Mesendoderm (in vitro differentiated cells): Measurements from ENCODE around the gene COX8C.

Experiments
- DNase-seq: peaks from one replicate; pipeline ENCODE4 v3.0.0; 2013
- H2AK5ac ChIP-seq: 2 replicates; pipeline ENCODE4 v1.6.1; 2013; ENCODE audit warnings: low read length, inconsistent platforms
- H2BK120ac ChIP-seq: 2 replicates; pipeline ENCODE4 v1.6.1; 2013; ENCODE audit warnings: low read depth, mild to moderate bottlenecking, low read length, moderate library complexity, mixed read lengths
- H2BK15ac ChIP-seq: replicated peaks from 2 replicates; pipeline ENCODE4 v1.6.1; 2013; ENCODE audit warnings: low read depth, mild to moderate bottlenecking, moderate library complexity
- H2BK5ac ChIP-seq: 2 replicates; pipeline ENCODE4 v1.6.1; 2013; ENCODE audit warnings: low read length, inconsistent platforms
- H3K18ac ChIP-seq: 2 replicates; pipeline ENCODE4 v1.6.1; 2013; ENCODE audit warnings: mild to moderate bottlenecking, low read length, mixed read lengths
- H3K23ac ChIP-seq: one replicate; pipeline ENCODE4 v1.6.1; 2013; ENCODE audit warnings: low read length
- H3K27ac ChIP-seq: 2 replicates; pipeline ENCODE4 v1.5.1; 2013; ENCODE audit warnings: low read depth, mild to moderate bottlenecking, inconsistent platforms, low read length, moderate library complexity
- H3K27me3 ChIP-seq: 2 replicates; pipeline ENCODE4 v1.6.1; 2013; ENCODE audit warnings: low read length, control low read depth, mild to moderate bottlenecking, inconsistent platforms; ENCODE audit not compliant: insufficient read depth, poor library complexity
- H3K36me3 ChIP-seq: 2 replicates; pipeline ENCODE4 v1.6.1; 2013; ENCODE audit warnings: low read length, inconsistent platforms; ENCODE audit not compliant: control insufficient read depth, insufficient read depth
- H3K4ac ChIP-seq: one replicate; pipeline ENCODE4 v1.6.1; 2013; ENCODE audit warnings: low read depth, mild to moderate bottlenecking, low read length, moderate library complexity
- H3K4me1 ChIP-seq: 2 replicates; pipeline ENCODE4 v1.6.1; 2013; ENCODE audit warnings: low read depth, low read length, inconsistent platforms; ENCODE audit not compliant: control insufficient read depth
- H3K4me2 ChIP-seq: 2 replicates; pipeline ENCODE4 v1.6.1; 2013; ENCODE audit warnings: low read length
- H3K4me3 ChIP-seq: 2 replicates; pipeline ENCODE4 v1.5.1; 2013; ENCODE audit warnings: mild to moderate bottlenecking, low read length
- H3K56ac ChIP-seq: one replicate; pipeline ENCODE4 v1.6.1; 2013; ENCODE audit warnings: low read length
- H3K79me1 ChIP-seq: 2 replicates; pipeline ENCODE4 v1.6.1; 2013; ENCODE audit warnings: low read length, inconsistent platforms
- H3K79me2 ChIP-seq: 2 replicates; pipeline ENCODE4 v1.6.1; 2013; ENCODE audit warnings: mild to moderate bottlenecking, low read length; ENCODE audit not compliant: control insufficient read depth, insufficient read depth
- H3K9ac ChIP-seq: 2 replicates; pipeline ENCODE4 v1.6.1; 2013; ENCODE audit warnings: low read length, inconsistent platforms
- H4K5ac ChIP-seq: one replicate; pipeline ENCODE4 v1.6.1; 2013; ENCODE audit warnings: low read length
- H4K8ac ChIP-seq: one replicate; pipeline ENCODE4 v1.6.1; 2013; ENCODE audit warnings: low read depth, mild to moderate bottlenecking, control low read depth, low read length, moderate library complexity
- WGBS: extraction: QIAGEN DNeasy Blood & Tissue Kit; methylation state at CpG from one replicate; pipeline ENCODE4 v1.1.7; 2013; ENCODE audit warnings: low lambda C conversion rate, missing lambda C conversion rate; ENCODE audit not compliant: insufficient coverage; ENCODE audit errors: extremely low coverage; 5-methylcytosine and 5-hydroxymethylcytosine counted together

COX8C gene

DNA sequence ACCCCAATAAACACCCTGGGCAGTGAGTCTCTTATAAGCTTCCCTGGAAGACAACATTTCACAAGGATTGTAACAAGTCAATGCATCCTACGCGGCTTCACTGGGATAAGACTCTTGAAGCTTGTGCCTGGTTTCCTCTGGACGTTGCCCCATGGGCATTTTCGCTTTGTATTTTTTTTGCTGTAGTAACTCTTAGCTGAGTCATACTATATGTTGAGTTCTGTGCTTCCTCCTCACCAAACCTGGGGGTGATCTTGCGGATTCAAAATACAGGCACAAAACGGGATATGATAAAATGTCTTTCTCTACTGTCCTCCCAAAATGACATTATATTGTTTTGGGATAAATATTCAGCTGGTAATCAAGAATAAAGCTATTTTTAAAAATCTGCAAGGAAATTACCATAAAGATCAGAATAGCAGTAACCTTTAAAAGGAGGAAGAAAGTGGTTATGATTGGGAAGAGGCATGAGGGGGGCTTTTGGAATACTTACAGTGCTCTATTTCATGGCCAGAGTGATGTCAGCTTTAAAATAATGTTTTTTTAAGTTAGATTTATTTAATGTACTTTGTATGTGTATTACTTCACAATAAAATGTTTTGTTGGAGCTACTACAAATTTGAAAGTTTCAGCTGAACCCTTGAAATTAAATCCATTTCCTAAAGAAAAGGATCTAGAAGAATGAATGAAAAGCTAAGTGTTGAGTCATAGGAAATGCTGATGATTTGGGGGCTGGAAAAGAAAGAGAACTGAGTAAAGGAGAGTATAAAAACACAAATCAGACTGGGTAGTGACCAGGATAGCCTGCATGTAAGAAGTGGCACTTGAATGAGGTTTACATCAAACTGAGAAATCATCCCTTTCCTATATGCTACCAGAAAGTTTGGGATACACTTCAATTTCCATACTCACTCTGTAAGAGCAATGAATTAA, 28.8 kb upstream of the COX8C start:
- Histone ChIP-seq H2BK120ac (no peak overlapping the region), H3K18ac (no peak overlapping the region), H2AK5ac (no peak overlapping the region), H2BK15ac (no peak overlapping the region), H3K4me1 (peaks cover 2% of the 10 kb centered on the region), H3K36me3 (no peaks in the 10 kb centered on the region), H3K56ac (no peak overlapping the region), H3K23ac (no peak overlapping the region), H3K4me2 (no peak overlapping the region), H4K5ac (no peak overlapping the region), H3K27ac (peak overlapping the region; percentile 5), H3K79me2 (peaks cover 45% of the 10 kb centered on the region), H3K79me1 (peaks cover 7% of the 10 kb centered on the region), H3K9ac (no peak overlapping the region), H3K27me3 (no peaks in the 10 kb centered on the region), H3K4me3 (no peak overlapping the region), H4K8ac (no peak overlapping the region), H2BK5ac (no peak overlapping the region), H3K4ac (no peak overlapping the region)
- whole genome bisulfite sequencing = no CpG with 5 or more reads among the region's 6 CpGs
- DNase-seq = peak; percentile 55

DNA sequence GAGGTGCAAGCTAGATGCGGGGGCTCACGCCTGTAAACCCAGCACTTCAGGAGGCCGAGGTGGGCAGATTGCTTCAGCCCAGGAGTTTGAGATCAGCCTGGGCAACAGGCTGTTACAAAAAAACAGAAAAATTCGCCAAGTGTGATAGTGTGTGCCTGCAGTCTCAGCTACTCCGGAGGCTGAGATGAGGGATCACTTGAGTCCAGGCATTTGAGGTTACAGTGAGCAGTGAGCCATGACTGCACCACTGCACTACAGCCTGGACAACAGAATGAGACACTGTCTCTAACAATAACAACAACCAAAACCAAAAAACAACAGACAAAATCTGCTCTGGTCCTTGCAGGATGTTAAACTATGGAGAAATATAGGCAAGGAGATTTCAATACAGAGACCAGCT, 28.1 kb upstream of the COX8C start:
- Histone ChIP-seq H4K5ac (no peak overlapping the region), H3K36me3 (no peaks in the 10 kb centered on the region), H2BK15ac (no peak overlapping the region), H2BK5ac (no peak overlapping the region), H3K18ac (peak overlapping the region; percentile 3), H3K56ac (peak overlapping the region; percentile 25), H3K27me3 (no peaks in the 10 kb centered on the region), H3K4me3 (no peak overlapping the region), H3K4me2 (no peak overlapping the region), H3K9ac (no peak overlapping the region), H3K4ac (no peak overlapping the region), H4K8ac (no peak overlapping the region), H2BK120ac (no peak overlapping the region), H3K79me1 (peaks cover 7% of the 10 kb centered on the region), H2AK5ac (no peak overlapping the region), H3K23ac (no peak overlapping the region), H3K27ac (no peak overlapping the region), H3K79me2 (peaks cover 45% of the 10 kb centered on the region), H3K4me1 (peaks cover 2% of the 10 kb centered on the region)
- no peak for DNase-seq
- WGBS = no CpG with 5 or more reads among the region's 5 CpGs

DNA sequence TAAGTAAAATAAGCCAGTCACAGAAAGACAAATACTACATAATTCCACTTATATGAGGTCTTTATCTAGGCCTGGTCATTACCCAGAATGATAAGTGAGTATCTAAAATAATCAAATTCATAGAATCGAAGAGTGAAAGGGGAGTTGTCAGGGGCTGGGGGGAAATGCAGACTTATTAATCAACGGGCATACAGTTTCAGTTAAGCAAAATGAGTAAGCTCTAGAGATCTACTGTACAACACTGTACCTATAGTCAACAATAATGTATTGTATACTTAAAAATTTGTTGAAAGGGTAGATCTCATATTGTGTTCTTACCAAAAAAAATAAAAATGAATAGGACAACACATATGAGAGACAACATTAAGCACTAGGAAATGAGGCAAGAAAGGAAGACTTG, 27.5 kb upstream of the COX8C start:
- H3K27ac ChIP-seq = no peak overlapping the region
- no peak overlapping the region for H4K8ac ChIP-seq
- WGBS = no CpG with 5 or more reads among the region's 2 CpGs
- peaks cover 2% of the 10 kb centered on the region for H3K4me1 ChIP-seq
- no peak overlapping the region for H3K56ac ChIP-seq
- H3K79me1 ChIP-seq = peaks cover 9% of the 10 kb centered on the region
- H2BK120ac ChIP-seq = no peak overlapping the region
- no peaks in the 10 kb centered on the region for H3K27me3 ChIP-seq
- peaks cover 51% of the 10 kb centered on the region for H3K79me2 ChIP-seq
- no peak overlapping the region for H2AK5ac ChIP-seq
- no peak overlapping the region for H3K4me2 ChIP-seq
- no peak overlapping the region for H2BK5ac ChIP-seq
- no peak overlapping the region for H2BK15ac ChIP-seq
- H4K5ac ChIP-seq = no peak overlapping the region
- no peak overlapping the region for H3K4ac ChIP-seq
- no peak overlapping the region for H3K18ac ChIP-seq
- H3K36me3 ChIP-seq = no peaks in the 10 kb centered on the region
- no peak overlapping the region for H3K23ac ChIP-seq
- DNase-seq = no peak
- no peak overlapping the region for H3K4me3 ChIP-seq
- H3K9ac ChIP-seq = no peak overlapping the region

DNA sequence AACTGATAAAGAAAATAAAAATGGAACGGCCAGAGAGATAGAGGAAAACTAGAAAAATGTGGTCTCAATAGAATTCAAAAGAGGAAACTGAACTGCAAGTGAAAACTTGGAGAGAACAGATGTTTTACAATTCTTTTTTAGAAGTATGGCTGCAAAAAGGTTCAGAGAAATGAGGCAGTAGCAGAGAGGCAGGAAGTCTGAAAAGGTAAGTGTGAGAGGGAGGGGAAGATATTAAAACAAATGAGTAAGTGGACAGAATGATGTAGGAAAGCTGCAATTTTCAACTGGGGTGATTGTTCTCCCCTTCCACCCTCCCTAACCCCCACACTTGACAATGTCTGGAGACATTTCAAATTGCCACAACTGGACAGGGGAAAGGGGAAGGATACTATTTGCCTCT, 27.0 kb upstream of the COX8C start:
- Histone ChIP-seq H3K27me3 (no peaks in the 10 kb centered on the region), H3K4ac (no peak overlapping the region), H3K56ac (peak overlapping the region; percentile 2), H2AK5ac (no peak overlapping the region), H2BK120ac (no peak overlapping the region), H3K9ac (no peak overlapping the region), H3K4me1 (peaks cover 2% of the 10 kb centered on the region), H4K5ac (no peak overlapping the region), H3K79me2 (peaks cover 55% of the 10 kb centered on the region), H3K36me3 (no peaks in the 10 kb centered on the region), H3K79me1 (peaks cover 12% of the 10 kb centered on the region), H4K8ac (no peak overlapping the region), H2BK15ac (no peak overlapping the region), H3K27ac (no peak overlapping the region), H2BK5ac (no peak overlapping the region), H3K4me3 (no peak overlapping the region), H3K18ac (no peak overlapping the region), H3K4me2 (no peak overlapping the region), H3K23ac (no peak overlapping the region)
- WGBS = no CpG with 5 or more reads among the region's 1 CpG
- no peak for DNase-seq

DNA sequence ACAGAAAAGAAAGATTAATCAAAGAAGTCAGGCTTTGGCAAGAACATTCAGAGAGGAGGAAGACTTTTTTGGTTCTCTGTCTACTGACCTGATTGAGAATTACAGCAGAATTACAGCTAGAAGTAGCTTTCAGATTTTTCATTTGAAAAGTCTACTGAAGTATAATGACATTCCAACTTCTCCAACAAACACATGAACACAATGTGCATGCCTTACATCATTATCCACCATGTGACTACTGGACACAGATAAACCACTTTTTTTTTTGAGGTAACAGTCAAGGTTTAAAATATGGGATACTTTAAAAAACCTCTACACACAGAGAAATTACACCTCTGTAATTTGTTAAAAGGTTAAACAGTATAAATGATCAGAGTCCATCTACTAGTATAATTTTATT, 26.5 kb upstream of the COX8C start:
- H3K9ac ChIP-seq = no peak overlapping the region
- DNase-seq = no peak
- H3K79me2 ChIP-seq = peaks cover 61% of the 10 kb centered on the region
- no peak overlapping the region for H4K5ac ChIP-seq
- no peak overlapping the region for H3K4me2 ChIP-seq
- H2AK5ac ChIP-seq = no peak overlapping the region
- no peak overlapping the region for H3K23ac ChIP-seq
- H2BK120ac ChIP-seq = no peak overlapping the region
- no peak overlapping the region for H3K4me3 ChIP-seq
- no peak overlapping the region for H4K8ac ChIP-seq
- H3K36me3 ChIP-seq = no peaks in the 10 kb centered on the region
- H3K27ac ChIP-seq = no peak overlapping the region
- H3K79me1 ChIP-seq = peaks cover 12% of the 10 kb centered on the region
- H3K4me1 ChIP-seq = peaks cover 2% of the 10 kb centered on the region
- no peak overlapping the region for H3K18ac ChIP-seq
- no peak overlapping the region for H2BK5ac ChIP-seq
- H3K4ac ChIP-seq = no peak overlapping the region
- H3K56ac ChIP-seq = no peak overlapping the region
- H2BK15ac ChIP-seq = no peak overlapping the region
- H3K27me3 ChIP-seq = no peaks in the 10 kb centered on the region
